Endothelial cell of hepatic sinusoid (primary cell): Measurements from ENCODE around the gene UPK1A.
"Not testable (repeated sequence)": the region's sequence is repeated elsewhere in the genome, so short reads cannot be mapped to it uniquely, and the experiment has no call there.

Experiments used
- in situ Hi-C: cut with HindIII; loops from 2 replicates; pipeline ENCODE4 v1.10.0; 2017; ENCODE audit warnings: low sequenced_read_pairs

Gene UPK1A

GRCh38 chr19:35715981-35716800, 49.9 kb downstream of the UPK1A start:
- in situ Hi-C loops, result no loop called here

DNA sequence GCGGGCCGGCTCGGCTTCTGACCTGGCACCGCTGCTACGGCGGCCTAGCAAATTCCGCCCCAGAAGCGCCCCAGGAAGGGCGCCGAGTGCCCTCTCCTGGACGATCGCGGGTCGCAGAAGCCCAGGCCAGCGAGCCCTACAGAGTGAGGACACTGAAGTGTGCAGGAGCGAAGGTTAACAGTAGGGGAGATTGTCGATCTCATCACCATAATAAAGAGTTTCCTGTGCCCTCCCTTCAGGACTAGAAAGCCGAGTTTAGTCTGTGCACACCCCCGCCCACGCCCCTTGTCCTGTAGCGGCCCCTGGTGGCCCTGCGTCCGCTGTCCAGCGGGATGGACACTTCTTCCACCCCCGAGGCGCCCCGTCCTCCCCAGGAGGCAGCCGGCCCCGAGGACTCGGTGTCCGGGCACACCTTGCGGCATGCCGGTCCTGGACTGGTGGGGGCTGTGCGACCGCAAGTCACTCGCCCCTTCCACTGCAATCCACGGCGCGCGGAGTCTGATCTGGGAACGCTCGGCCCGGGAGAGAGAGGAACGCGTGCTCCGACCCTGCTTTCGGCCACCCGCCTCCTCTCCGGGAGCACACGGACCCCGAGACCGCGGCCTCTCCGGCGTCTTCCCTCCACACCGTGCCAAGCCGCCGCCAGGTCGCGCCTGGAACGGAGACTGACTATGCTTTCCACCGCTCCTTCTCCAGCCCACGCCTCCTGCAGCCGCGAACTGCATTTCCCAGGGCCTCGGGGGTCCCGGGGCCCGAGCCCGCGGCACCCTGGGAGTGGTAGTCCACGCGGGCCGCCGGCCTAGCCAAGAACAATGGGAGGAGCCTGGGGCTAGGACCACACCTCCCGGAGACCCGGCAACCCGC, 50.7 kb downstream of the UPK1A start:
- in situ Hi-C loops, result no loop called here

GRCh38 chr19:35717665-35718344, 51.5 kb downstream of the UPK1A start, which contains the start of gene KMT2B:
Gene KMT2B, plus strand, starts transcription at chr19:35718003. Its CDS starts 16 bp downstream, at chr19:35718019.
- in situ Hi-C loops, result no loop called here

DNA sequence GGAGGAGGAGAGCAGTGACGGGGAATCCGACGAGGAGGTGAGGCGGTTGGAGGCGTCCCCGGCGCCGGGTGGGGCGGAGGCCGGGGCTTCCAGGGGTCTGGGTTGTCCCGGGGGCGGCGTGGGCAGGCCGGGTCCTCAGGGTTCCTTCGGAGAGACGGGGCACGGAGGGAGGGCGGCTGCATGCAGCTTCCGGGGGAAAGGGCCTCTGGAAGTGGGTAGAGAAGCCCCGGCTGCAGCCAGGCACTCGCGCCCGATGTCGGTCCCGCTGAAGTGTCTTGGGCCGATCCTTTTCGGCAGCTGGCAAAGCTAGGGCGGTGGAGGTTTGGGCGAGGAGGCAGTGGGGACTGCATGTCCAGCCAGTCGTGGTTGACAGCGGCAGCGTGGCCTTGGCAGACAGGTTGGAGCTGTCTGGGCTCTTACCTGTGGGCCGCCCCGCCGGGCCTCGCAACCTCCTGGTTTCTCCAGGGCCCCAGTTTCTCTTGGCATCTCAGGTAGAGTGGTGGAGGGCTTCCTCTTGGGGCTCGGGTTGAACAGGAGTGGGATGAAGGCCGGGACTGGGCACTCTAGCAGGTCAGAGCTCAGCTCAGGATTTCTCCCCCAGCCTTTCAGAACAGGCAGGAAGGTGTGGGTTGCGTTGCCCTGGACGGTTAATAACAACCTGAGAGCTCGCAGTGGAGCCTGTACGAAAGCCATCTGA, 52.2 kb downstream of the UPK1A start:
- in situ Hi-C loops, result no loop called here

GRCh38 chr19:35719402-35720162, 53.3 kb downstream of the UPK1A start:
- in situ Hi-C loops, result no loop called here

DNA sequence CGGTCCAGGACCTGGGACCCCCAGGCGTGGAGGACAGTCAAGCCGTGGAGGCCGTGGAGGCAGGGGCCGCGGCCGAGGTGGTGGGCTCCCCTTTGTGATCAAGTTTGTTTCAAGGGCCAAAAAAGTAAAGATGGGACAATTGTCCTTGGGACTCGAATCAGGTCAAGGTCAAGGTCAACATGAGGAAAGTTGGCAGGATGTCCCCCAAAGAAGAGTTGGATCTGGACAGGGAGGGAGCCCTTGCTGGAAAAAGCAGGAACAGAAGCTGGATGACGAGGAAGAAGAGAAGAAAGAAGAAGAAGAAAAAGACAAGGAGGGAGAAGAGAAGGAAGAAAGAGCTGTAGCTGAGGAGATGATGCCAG, 53.8 kb downstream of the UPK1A start:
- in situ Hi-C loops, result no loop called here

- in situ Hi-C loops, result no loop called here
These were observed 54.3 kb downstream of the UPK1A start for GRCh38 chr19:35720648-35721047.

DNA sequence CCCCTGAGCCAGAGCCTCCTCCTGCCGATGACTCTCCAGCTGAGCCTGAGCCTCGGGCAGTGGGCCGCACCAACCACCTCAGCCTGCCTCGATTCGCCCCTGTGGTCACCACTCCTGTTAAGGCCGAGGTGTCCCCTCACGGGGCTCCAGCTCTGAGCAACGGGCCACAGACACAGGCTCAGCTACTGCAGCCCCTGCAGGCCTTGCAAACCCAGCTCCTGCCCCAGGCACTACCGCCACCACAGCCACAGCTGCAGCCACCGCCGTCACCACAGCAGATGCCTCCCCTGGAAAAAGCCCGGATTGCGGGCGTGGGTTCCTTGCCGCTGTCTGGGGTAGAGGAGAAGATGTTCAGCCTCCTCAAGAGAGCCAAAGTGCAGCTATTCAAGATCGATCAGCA, 55.1 kb downstream of the UPK1A start:
- in situ Hi-C loops, result no loop called here

GRCh38 chr19:35722461-35722860, 56.1 kb downstream of the UPK1A start:
- in situ Hi-C loops, result no loop called here

DNA sequence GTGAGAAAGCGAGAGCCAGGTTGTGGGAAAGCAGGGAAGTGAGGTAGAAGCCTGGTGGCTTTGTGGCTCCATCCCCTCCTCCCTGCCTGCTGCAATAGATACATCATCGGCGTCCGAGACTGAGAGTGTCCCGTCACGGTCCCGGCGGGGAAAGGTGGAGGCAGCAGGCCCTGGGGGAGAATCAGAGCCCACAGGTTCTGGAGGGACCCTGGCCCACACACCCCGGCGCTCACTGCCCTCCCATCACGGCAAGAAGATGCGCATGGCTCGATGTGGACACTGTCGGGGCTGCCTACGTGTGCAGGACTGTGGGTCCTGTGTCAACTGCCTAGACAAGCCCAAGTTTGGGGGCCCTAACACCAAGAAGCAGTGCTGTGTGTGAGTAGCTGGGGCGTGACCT, 56.6 kb downstream of the UPK1A start:
- in situ Hi-C loops, result no loop called here

- in situ Hi-C loops, result no loop called here
These were observed 57.4 kb downstream of the UPK1A start for GRCh38 chr19:35723671-35724070.

GRCh38 chr19:35724132-35724531, 57.8 kb downstream of the UPK1A start:
- in situ Hi-C loops, result not testable (repeated sequence)

GRCh38 chr19:35724560-35724959, 58.2 kb downstream of the UPK1A start:
- in situ Hi-C loops, result no loop called here

DNA sequence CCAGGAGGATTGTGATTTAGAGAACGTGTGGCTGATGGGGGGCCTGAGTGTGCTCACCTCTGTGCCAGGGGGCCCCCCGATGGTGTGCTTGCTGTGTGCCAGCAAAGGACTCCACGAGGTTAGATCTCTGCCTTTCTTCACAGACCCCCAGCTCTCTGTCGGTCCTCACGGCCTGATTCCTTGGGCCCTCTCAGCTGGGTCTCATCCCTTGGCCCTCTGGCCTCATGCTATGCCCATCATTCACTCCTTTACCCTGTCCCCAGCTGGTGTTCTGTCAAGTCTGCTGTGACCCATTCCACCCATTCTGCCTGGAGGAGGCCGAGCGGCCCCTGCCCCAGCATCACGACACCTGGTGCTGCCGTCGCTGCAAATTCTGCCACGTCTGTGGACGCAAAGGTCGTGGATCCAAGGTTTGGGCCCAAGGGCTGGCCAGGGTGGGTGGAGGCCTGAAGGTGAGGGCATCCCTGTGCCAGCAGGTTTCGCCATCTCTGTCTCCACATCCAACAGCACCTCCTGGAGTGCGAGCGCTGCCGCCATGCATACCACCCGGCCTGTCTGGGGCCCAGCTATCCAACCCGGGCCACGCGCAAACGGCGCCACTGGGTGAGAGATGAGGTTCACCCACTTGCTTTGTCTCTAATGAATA, 59.0 kb downstream of the UPK1A start:
- in situ Hi-C loops, result no loop called here

- in situ Hi-C loops, result no loop called here
These were observed 61.0 kb downstream of the UPK1A start for GRCh38 chr19:35727053-35727955.
